Left lobe of liver (tissue), 2 donors: Measurements from ENCODE around the gene NFKBIL1. TPM values are rescaled to one million over a fixed set of nuclear protein-coding genes. Genes with fewer than 3 reads are reported as not detected.

ENCODE experiments used
- ATAC-seq: fragments of 200-7000 bp; cut with Tn5 transposase; one replicate; pipeline ENCODE4 v1.9.1; 2020; ENCODE audit warnings: mild to moderate bottlenecking, moderate library complexity
- DNase-seq: peaks from one replicate; pipeline ENCODE4 v3.0.0-alpha.2; 2020; ENCODE audit warnings: low spot score
- total RNA-seq: library from RNA; stranded (reverse); gene quantifications from one replicate; pipeline ENCODE4 v1.2.1, GENCODE V29; 2021
- donor health status: DM: no; HTN: no; CAD: no; lungs with moderate emphysema.
- donor health status: DM: no; HTN: yes; CAD: no.

NFKBIL1 gene
- total RNA-seq, 1 donor from 2014 or later: 9.4 TPM

DNA sequence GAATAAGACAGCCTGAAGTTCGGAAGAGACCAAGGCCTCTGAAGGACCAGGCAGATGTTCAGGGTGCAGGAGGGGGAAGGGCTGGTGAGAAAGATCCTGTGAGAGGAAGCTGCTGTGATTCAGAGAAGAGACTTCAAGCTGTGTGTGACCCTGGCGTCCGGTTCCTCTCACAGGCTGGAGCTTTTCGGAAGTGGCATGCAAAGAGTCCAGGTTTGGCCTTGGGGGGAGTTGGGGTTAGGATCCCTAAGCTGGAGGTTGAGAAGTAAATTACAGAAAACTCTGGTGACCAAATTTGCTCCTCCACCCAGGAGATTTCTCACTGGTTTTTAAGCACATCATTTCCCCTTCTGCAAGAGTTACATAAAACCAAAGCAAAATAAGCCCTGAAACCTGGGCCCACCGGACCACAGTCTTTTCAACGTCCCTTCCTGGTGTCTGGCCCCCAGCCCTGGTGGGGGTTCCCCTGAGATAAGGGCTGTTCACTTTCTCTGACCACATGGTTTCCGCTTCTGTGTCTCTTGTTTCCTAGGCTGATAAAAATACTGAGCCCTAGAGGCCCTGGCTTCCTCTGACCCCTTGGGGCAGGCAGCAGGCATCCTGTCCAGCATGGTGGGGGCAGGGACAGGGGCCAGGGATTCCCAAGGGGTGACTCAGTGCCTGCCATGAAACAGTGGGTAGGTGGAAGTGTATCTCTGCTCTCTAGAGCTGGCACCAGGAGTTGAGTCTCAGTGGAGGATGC lies 12.7 kb downstream of the NFKBIL1 start:
- DNase-seq: peak; percentile 58
- ATAC-seq: peak; percentile 69

DNA sequence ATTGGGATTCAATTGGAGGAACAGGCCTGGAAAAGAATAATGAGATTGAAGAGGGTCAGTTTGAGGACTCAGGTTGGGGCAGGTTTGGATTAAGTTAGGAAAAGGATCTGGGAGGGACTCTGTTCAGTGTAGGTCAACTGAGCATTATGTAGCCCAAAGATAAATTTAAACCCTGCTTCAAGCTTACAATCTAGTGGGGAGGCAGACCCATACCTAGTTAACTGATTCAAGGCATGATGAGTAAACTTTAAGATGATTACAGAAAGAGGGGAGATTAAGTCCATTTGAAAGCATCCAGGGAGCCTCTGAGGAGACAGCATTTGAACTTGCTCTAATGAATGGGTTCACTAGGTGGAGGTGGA lies 13.3 kb downstream of the NFKBIL1 start:
- no peak for ATAC-seq
- no peak for DNase-seq

GRCh38 chr6:31567531-31568370 lies 20.3 kb downstream of the NFKBIL1 start:
- ATAC-seq (no peak), DNase-seq (no peak)

- DNase-seq (no peak), ATAC-seq (peak; percentile 23)
Observed at GRCh38 chr6:31568537-31568961, 21.1 kb downstream of the NFKBIL1 start.

DNA sequence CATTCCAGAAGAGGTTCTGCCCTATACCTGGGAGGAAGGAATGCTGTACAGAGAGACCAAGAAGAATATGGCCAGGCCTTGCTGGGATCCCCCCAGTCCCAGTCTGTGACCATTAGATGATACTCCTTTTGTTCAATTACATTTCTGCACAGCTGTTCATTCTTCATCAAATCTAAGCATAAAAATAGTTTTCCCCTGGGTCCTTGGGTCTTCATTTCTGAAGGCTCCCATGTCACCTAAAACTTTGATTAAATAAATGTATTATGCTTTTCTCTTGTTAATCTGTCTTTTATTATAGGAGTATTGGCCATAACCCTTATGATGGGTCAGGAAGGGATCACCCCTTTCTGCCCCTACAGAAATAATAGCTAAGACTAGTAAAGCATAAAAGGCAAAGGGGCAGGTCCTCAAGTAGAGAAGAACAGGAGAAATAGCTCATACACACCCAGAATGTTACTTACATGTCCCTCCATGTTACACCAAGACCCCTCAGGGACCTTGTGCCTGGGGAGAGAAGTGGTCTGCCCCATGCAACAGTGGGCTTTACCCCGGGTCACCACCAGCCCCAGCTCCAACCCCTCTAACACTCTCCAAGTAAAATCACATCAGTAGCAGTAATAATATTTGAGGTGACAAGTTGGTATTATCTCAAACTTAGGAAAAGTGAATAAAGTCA lies 22.6 kb downstream of the NFKBIL1 start:
- no peak for ATAC-seq
- no peak for DNase-seq

DNA sequence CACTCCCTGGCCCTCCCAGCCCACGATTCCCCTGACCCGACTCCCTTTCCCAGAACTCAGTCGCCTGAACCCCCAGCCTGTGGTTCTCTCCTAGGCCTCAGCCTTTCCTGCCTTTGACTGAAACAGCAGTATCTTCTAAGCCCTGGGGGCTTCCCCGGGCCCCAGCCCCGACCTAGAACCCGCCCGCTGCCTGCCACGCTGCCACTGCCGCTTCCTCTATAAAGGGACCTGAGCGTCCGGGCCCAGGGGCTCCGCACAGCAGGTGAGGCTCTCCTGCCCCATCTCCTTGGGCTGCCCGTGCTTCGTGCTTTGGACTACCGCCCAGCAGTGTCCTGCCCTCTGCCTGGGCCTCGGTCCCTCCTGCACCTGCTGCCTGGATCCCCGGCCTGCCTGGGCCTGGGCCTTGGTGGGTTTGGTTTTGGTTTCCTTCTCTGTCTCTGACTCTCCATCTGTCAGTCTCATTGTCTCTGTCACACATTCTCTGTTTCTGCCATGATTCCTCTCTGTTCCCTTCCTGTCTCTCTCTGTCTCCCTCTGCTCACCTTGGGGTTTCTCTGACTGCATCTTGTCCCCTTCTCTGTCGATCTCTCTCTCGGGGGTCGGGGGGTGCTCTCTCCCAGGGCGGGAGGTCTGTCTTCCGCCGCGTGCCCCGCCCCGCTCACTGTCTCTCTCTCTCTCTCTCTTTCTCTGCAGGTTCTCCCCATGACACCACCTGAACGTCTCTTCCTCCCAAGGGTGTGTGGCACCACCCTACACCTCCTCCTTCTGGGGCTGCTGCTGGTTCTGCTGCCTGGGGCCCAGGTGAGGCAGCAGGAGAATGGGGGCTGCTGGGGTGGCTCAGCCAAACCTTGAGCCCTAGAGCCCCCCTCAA lies 24.9 kb downstream of the NFKBIL1 start, which contains the start of gene LTA:
Gene LTA (plus strand): TSS at position 249 of the 871 bp plus-strand sequence. CDS start 454 bp downstream, at position 703.
- DNase-seq: no peak
- no peak for ATAC-seq

GRCh38 chr6:31573239-31574105 lies 26.1 kb downstream of the NFKBIL1 start:
- ATAC-seq: no peak

DNA sequence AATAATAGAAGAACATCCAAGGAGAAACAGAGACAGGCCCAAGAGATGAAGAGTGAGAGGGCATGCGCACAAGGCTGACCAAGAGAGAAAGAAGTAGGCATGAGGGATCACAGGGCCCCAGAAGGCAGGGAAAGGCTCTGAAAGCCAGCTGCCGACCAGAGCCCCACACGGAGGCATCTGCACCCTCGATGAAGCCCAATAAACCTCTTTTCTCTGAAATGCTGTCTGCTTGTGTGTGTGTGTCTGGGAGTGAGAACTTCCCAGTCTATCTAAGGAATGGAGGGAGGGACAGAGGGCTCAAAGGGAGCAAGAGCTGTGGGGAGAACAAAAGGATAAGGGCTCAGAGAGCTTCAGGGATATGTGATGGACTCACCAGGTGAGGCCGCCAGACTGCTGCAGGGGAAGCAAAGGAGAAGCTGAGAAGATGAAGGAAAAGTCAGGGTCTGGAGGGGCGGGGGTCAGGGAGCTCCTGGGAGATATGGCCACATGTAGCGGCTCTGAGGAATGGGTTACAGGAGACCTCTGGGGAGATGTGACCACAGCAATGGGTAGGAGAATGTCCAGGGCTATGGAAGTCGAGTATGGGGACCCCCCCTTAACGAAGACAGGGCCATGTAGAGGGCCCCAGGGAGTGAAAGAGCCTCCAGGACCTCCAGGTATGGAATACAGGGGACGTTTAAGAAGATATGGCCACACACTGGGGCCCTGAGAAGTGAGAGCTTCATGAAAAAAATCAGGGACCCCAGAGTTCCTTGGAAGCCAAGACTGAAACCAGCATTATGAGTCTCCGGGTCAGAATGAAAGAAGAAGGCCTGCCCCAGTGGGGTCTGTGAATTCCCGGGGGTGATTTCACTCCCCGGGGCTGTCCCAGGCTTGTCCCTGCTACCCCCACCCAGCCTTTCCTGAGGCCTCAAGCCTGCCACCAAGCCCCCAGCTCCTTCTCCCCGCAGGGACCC lies 27.0 kb downstream of the NFKBIL1 start:
- DNase-seq (no peak), ATAC-seq (no peak)

More at GRCh38 chr6:31573239-31574105, 26.1 kb downstream of the NFKBIL1 start:
- no peak for DNase-seq

DNA sequence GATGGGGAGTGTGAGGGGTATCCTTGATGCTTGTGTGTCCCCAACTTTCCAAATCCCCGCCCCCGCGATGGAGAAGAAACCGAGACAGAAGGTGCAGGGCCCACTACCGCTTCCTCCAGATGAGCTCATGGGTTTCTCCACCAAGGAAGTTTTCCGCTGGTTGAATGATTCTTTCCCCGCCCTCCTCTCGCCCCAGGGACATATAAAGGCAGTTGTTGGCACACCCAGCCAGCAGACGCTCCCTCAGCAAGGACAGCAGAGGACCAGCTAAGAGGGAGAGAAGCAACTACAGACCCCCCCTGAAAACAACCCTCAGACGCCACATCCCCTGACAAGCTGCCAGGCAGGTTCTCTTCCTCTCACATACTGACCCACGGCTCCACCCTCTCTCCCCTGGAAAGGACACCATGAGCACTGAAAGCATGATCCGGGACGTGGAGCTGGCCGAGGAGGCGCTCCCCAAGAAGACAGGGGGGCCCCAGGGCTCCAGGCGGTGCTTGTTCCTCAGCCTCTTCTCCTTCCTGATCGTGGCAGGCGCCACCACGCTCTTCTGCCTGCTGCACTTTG lies 28.0 kb downstream of the NFKBIL1 start, which contains the start of gene TNF:
Gene TNF (plus strand): TSS at position 231 of the 567 bp plus-strand sequence. CDS start 177 bp downstream, at position 408.
- DNase-seq (no peak), ATAC-seq (peak; percentile 41)

DNA sequence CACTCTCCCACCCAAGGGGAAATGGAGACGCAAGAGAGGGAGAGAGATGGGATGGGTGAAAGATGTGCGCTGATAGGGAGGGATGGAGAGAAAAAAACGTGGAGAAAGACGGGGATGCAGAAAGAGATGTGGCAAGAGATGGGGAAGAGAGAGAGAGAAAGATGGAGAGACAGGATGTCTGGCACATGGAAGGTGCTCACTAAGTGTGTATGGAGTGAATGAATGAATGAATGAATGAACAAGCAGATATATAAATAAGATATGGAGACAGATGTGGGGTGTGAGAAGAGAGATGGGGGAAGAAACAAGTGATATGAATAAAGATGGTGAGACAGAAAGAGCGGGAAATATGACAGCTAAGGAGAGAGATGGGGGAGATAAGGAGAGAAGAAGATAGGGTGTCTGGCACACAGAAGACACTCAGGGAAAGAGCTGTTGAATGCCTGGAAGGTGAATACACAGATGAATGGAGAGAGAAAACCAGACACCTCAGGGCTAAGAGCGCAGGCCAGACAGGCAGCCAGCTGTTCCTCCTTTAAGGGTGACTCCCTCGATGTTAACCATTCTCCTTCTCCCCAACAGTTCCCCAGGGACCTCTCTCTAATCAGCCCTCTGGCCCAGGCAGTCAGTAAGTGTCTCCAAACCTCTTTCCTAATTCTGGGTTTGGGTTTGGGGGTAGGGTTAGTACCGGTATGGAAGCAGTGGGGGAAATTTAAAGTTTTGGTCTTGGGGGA lies 28.7 kb downstream of the NFKBIL1 start:
- DNase-seq (no peak), ATAC-seq (no peak)

GRCh38 chr6:31576897-31577578 lies 29.6 kb downstream of the NFKBIL1 start:
- DNase-seq: no peak
- ATAC-seq: no peak

DNA sequence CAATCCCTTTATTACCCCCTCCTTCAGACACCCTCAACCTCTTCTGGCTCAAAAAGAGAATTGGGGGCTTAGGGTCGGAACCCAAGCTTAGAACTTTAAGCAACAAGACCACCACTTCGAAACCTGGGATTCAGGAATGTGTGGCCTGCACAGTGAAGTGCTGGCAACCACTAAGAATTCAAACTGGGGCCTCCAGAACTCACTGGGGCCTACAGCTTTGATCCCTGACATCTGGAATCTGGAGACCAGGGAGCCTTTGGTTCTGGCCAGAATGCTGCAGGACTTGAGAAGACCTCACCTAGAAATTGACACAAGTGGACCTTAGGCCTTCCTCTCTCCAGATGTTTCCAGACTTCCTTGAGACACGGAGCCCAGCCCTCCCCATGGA lies 30.2 kb downstream of the NFKBIL1 start:
- ATAC-seq (no peak), DNase-seq (no peak)

GRCh38 chr6:31578184-31579118 lies 31.0 kb downstream of the NFKBIL1 start:
- no peak for DNase-seq
- ATAC-seq: no peak

DNA sequence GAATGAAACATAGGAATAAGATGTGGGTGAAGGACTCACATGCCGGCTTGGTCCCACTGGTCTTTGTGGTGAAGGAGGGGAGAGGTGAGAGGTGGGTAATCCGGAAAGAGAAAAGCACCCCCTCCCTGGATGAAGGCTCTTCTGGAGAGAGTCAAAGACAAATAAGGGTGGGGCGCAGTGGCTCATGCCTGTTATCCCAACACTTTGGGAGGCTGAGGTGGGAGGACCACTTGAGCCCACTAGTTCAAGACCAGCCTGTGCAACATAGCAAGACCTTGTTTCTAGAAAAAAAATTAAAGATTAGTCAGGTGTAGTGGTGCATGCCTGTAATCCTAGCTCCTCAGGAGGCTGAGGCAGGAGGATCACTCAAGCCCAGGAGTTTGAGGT lies 31.7 kb downstream of the NFKBIL1 start:
- ATAC-seq (no peak), DNase-seq (no peak)
